H1 (cell line): Measurements from ENCODE around the gene RHEX. TPM values are rescaled to one million over a fixed set of nuclear protein-coding genes. Genes with fewer than 3 reads are reported as not detected.

Experiments used
- CTCF ChIA-PET: fragments of 300-600 bp; sonication (Branson Sonifier 250); formaldehyde crosslinking; loops from one replicate; lab custom pipeline; 2021; ENCODE audit not compliant: partially characterized antibody; lab: Charles Lee
- POLR2A ChIA-PET: fragments of 300-600 bp; sonication (Branson Sonifier 250); formaldehyde crosslinking; loops from one replicate; lab custom pipeline; 2021; ENCODE audit warnings: inconsistent platforms; ENCODE audit not compliant: partially characterized antibody; lab: Charles Lee
- DNase-seq, 2 experiments: peaks; one replicate each; pipeline versions ENCODE4 v3.0.0 to v3.0.0-alpha.2; 2010 to 2022; ENCODE audit warnings: low spot score in 2 of 2, low read depth in 1 of 2, mixed read lengths in 1 of 2
- FAIRE-seq: peaks from 2 replicates; lab custom pipeline; 2011; peaks lifted over from hg19 to GRCh38; lab: Jason Lieb, UNC
- H2AFZ ChIP-seq: 2 replicates; pipeline ENCODE4 v1.8.1; 2012; ENCODE audit warnings: low read length, inconsistent platforms
- H2AK5ac ChIP-seq: 2 replicates; pipeline ENCODE4 v1.6.1; 2013; ENCODE audit warnings: low read depth, low read length
- H2BK120ac ChIP-seq: replicated peaks from 2 replicates; pipeline ENCODE3; 2013; ENCODE audit warnings: low read depth, low read length, inconsistent platforms
- H2BK12ac ChIP-seq: 2 replicates; pipeline ENCODE4 v1.6.1; 2013; ENCODE audit warnings: low read depth, low read length
- H2BK15ac ChIP-seq: 2 replicates; pipeline ENCODE4 v1.6.1; 2013; ENCODE audit warnings: low read length
- H2BK20ac ChIP-seq: 2 replicates; pipeline ENCODE4 v1.6.1; 2013; ENCODE audit warnings: low read length
- H2BK5ac ChIP-seq: 2 replicates; pipeline ENCODE4 v1.6.1; 2013; ENCODE audit warnings: low read depth, low read length
- H3K14ac ChIP-seq: 2 replicates; pipeline ENCODE4 v1.6.1; 2013; ENCODE audit warnings: inconsistent platforms; ENCODE audit not compliant: insufficient read length
- H3K18ac ChIP-seq: 2 replicates; pipeline ENCODE4 v1.6.1; 2013; ENCODE audit warnings: low read length; ENCODE audit errors: extremely low read depth
- H3K23ac ChIP-seq: 2 replicates; pipeline ENCODE4 v1.6.1; 2013; ENCODE audit warnings: inconsistent platforms; ENCODE audit not compliant: insufficient read length
- H3K23me2 ChIP-seq: 2 replicates; pipeline ENCODE4 v1.6.1; 2013; ENCODE audit warnings: low read depth, low read length
- H3K27ac ChIP-seq: 2 replicates; pipeline ENCODE4 v1.6.1; 2011; ENCODE audit warnings: low read depth, low read length, inconsistent platforms
- H3K27me3 ChIP-seq, 4 experiments: replicated peaks in 1 of 4; 1 replicate in 1 of 4; 2 replicates in 3 of 4; pipeline versions ENCODE4 v1.6.1 to v1.8.1; 2011 to 2013; ENCODE audit warnings: low read length in 3 of 4, mild to moderate bottlenecking in 3 of 4, inconsistent platforms in 2 of 4, mixed read lengths in 2 of 4, moderate library complexity in 1 of 4; ENCODE audit not compliant: control insufficient read depth in 3 of 4, insufficient read depth in 3 of 4; ENCODE audit errors: extremely low read depth in 1 of 4
- H3K36me3 ChIP-seq, 4 experiments: 2 replicates each; pipeline versions ENCODE4 v1.6.1 to v1.8.1; 2011 to 2013; ENCODE audit warnings: mild to moderate bottlenecking in 4 of 4, low read length in 3 of 4, moderate library complexity in 2 of 4, control low read depth in 1 of 4, inconsistent platforms in 1 of 4; ENCODE audit not compliant: insufficient read depth in 4 of 4, control insufficient read depth in 2 of 4
- H3K4ac ChIP-seq: replicated peaks from 2 replicates; pipeline ENCODE3; 2013; ENCODE audit warnings: low read length, low read depth, mixed read lengths, inconsistent platforms; ENCODE audit not compliant: insufficient read length
- H3K4me1 ChIP-seq, 4 experiments: replicated peaks in 1 of 4; 1 replicate in 1 of 4; 2 replicates in 3 of 4; pipeline versions ENCODE4 v1.6.1 to v1.8.1; 2011 to 2013; ENCODE audit warnings: low read length in 3 of 4, inconsistent platforms in 2 of 4, mixed read lengths in 1 of 4; ENCODE audit not compliant: insufficient read depth in 4 of 4, control insufficient read depth in 3 of 4
- H3K4me2 ChIP-seq, 2 experiments: 2 replicates each; pipeline versions ENCODE4 v1.6.1 to v1.8.1; 2011 to 2013; ENCODE audit warnings: low read depth in 2 of 2, low read length in 2 of 2, control low read depth in 1 of 2, inconsistent platforms in 1 of 2, mild to moderate bottlenecking in 1 of 2; ENCODE audit not compliant: insufficient read depth in 1 of 2
- H3K4me3 ChIP-seq, 4 experiments: fragments of 200-600, 300-600 bp in 1 of 4; sonication (generic), shearing (Covaris generic), sonication (Bioruptor Twin) in 1 of 4; 2 replicates each; pipeline versions ENCODE4 v1.5.1 to v1.8.1; 2011 to 2016; ENCODE audit warnings: low read length in 4 of 4, low read depth in 3 of 4, control low read depth in 2 of 4, inconsistent platforms in 2 of 4, mild to moderate bottlenecking in 2 of 4, mixed read lengths in 1 of 4, moderate library complexity in 1 of 4; ENCODE audit not compliant: insufficient read depth in 2 of 4; ENCODE audit errors: extremely low read depth in 1 of 4
- H3K56ac ChIP-seq: replicated peaks from 2 replicates; pipeline ENCODE3; 2013; ENCODE audit warnings: low read depth, mild to moderate bottlenecking, mixed read lengths, low read length, inconsistent platforms; ENCODE audit not compliant: insufficient read length
- H3K79me1 ChIP-seq: 2 replicates; pipeline ENCODE4 v1.6.1; 2013; ENCODE audit warnings: low read depth, low read length, control low read depth
- H3K79me2 ChIP-seq, 2 experiments: 2 replicates each; pipeline versions ENCODE4 v1.6.1 to v1.8.1; 2012 to 2013; ENCODE audit warnings: low read length in 2 of 2, mild to moderate bottlenecking in 2 of 2, inconsistent platforms in 1 of 2; ENCODE audit not compliant: insufficient read depth in 2 of 2, control insufficient read depth in 1 of 2
- H3K9ac ChIP-seq, 4 experiments: replicated peaks in 1 of 4; 1 replicate in 1 of 4; 2 replicates in 3 of 4; pipeline versions ENCODE4 v1.6.1 to v1.8.1; 2011 to 2013; ENCODE audit warnings: low read depth in 3 of 4, low read length in 3 of 4, control low read depth in 2 of 4, mild to moderate bottlenecking in 2 of 4, moderate library complexity in 2 of 4, inconsistent platforms in 1 of 4; ENCODE audit errors: extremely low read depth in 1 of 4
- H3K9me3 ChIP-seq, 2 experiments: 2 replicates each; pipeline versions ENCODE4 v1.6.1 to v1.8.1; 2012 to 2013; ENCODE audit warnings: mild to moderate bottlenecking in 2 of 2, moderate library complexity in 2 of 2, control low read depth in 1 of 2, inconsistent platforms in 1 of 2, low read depth in 1 of 2, low read length in 1 of 2, mixed read lengths in 1 of 2; ENCODE audit not compliant: insufficient read depth in 2 of 2
- H4K20me1 ChIP-seq, 2 experiments: replicated peaks in 1 of 2; 2 replicates each; pipeline versions ENCODE3 to v1.8.1; 2011 to 2013; ENCODE audit warnings: inconsistent platforms in 2 of 2, low read length in 2 of 2, mild to moderate bottlenecking in 1 of 2; ENCODE audit not compliant: insufficient read depth in 2 of 2, control insufficient read depth in 1 of 2
- H4K5ac ChIP-seq: 2 replicates; pipeline ENCODE4 v1.6.1; 2013; ENCODE audit warnings: low read length, low read depth, mixed read lengths, inconsistent platforms; ENCODE audit not compliant: insufficient read length
- H4K8ac ChIP-seq: 2 replicates; pipeline ENCODE4 v1.8.0; 2013; ENCODE audit warnings: mild to moderate bottlenecking, moderate library complexity, low read length, inconsistent platforms; ENCODE audit not compliant: insufficient read depth; ENCODE audit errors: extremely low read depth
- H4K91ac ChIP-seq: replicated peaks from 2 replicates; pipeline ENCODE3; 2013; ENCODE audit warnings: low read length, mixed read lengths, inconsistent platforms; ENCODE audit not compliant: insufficient read length
- ATF3 ChIP-seq: IDR thresholded peaks from 2 replicates; pipeline ENCODE4 v1.6.1; 2011; ENCODE audit warnings: low read depth, mild to moderate bottlenecking, low read length; ENCODE audit not compliant: insufficient read depth
- BRCA1 ChIP-seq: IDR thresholded peaks from 2 replicates; pipeline ENCODE4 v1.6.1; 2012; ENCODE audit warnings: low read depth, low read length, improper control_type of control experiment
- CBX5 ChIP-seq: fragments of 300-800, 300-1000 bp; sonication (generic); IDR thresholded peaks from 2 replicates; pipeline ENCODE4 v1.7.1; 2016; ENCODE audit warnings: antibody characterized with exemption, low read length, low read depth
- CTBP2 ChIP-seq: IDR thresholded peaks from 2 replicates; pipeline ENCODE4 v1.7.0; 2011; ENCODE audit warnings: borderline replicate concordance, mild to moderate bottlenecking, moderate library complexity, mixed read lengths, low read length; ENCODE audit not compliant: insufficient read depth, insufficient read length
- EGR1 ChIP-seq: IDR thresholded peaks from 2 replicates; pipeline ENCODE4 v1.6.1; 2011; ENCODE audit warnings: low read depth, low read length, borderline replicate concordance
- EP300 ChIP-seq, 2 experiments: IDR thresholded peaks; 1 replicate in 1 of 2; 2 replicates in 1 of 2; pipeline ENCODE4 v1.6.1; 2011 to 2012; ENCODE audit warnings: low read depth in 2 of 2, low read length in 2 of 2, mild to moderate bottlenecking in 2 of 2, borderline replicate concordance in 1 of 2, inconsistent platforms in 1 of 2, moderate library complexity in 1 of 2
- FOSL1 ChIP-seq: IDR thresholded peaks from 2 replicates; pipeline ENCODE4 v1.6.1; 2011; ENCODE audit warnings: mild to moderate bottlenecking, low read depth, low read length, moderate library complexity; ENCODE audit not compliant: insufficient read depth
- GTF2F1 ChIP-seq: IDR thresholded peaks from 2 replicates; pipeline ENCODE4 v1.6.1; 2012; ENCODE audit warnings: low read depth, low read length, improper control_type of control experiment, borderline replicate concordance
- HDAC2 ChIP-seq, 2 experiments: fragments of 300-600 bp in 1 of 2; sonication (generic) in 1 of 2; IDR thresholded peaks; 2 replicates each; pipeline ENCODE4 v1.6.1; 2011 to 2012; ENCODE audit warnings: low read depth in 2 of 2, low read length in 2 of 2, mild to moderate bottlenecking in 2 of 2, moderate library complexity in 2 of 2, borderline replicate concordance in 1 of 2, inconsistent platforms in 1 of 2
- JUND ChIP-seq: IDR thresholded peaks from 2 replicates; pipeline ENCODE4 v1.6.1; 2011; ENCODE audit warnings: mild to moderate bottlenecking, improper control_type of control experiment, low read length
- KDM1A ChIP-seq: fragments of 200-600, 300-600 bp; sonication (generic); IDR thresholded peaks from 2 replicates; pipeline ENCODE4 v1.7.1; 2016; ENCODE audit warnings: mild to moderate bottlenecking, low read length, borderline replicate concordance
- TCF12 ChIP-seq: IDR thresholded peaks from 2 replicates; pipeline ENCODE4 v1.6.1; 2011; ENCODE audit warnings: low read depth, mild to moderate bottlenecking, low read length
- TEAD4 ChIP-seq: IDR thresholded peaks from 2 replicates; pipeline ENCODE4 v1.6.1; 2012; ENCODE audit warnings: low read depth, low read length, inconsistent platforms, mixed read lengths
- WGBS, 2 experiments: shearing (Covaris generic) in 1 of 2; methylation state at CpG; one replicate each; pipeline versions ENCODE4 v1.1.6 to v1.1.7; 2013 to 2015; ENCODE audit warnings: low lambda C conversion rate in 2 of 2, mixed read lengths in 2 of 2, inconsistent platforms in 1 of 2, low coverage in 1 of 2, missing lambda C conversion rate in 1 of 2; ENCODE audit not compliant: insufficient replicate concordance in 2 of 2, insufficient coverage in 1 of 2, insufficient read length in 1 of 2; ENCODE audit errors: extremely low coverage in 1 of 2, missing lambda C conversion rate in 1 of 2; 5-methylcytosine and 5-hydroxymethylcytosine counted together
- polyA plus RNA-seq, 7 experiments: library from polyadenylated mRNA; depleted of rRNA in 3 of 7; stranded (reverse) in 5 of 7; unstranded in 2 of 7; fragments of >200 nt in 5 of 7; fragments of 200-250 nt in 2 of 7; gene quantifications; 1 replicate in 5 of 7; 2 replicates in 1 of 7; 4 replicates in 1 of 7; pipeline versions ENCODE4 v1.2.1 to v1.2.3, GENCODE V29; 2011 to 2013; ENCODE audit warnings: missing spikeins in 2 of 7, mixed read lengths in 2 of 7
- total RNA-seq: library from RNA; stranded (reverse); fragmentation: NEBNext Ultra II Directional; extraction: Animal tissue kit (Norgen Biotek cat#: 25700); gene quantifications from 2 replicates; pipeline ENCODE4 v1.2.1, GENCODE V29; 2021

RHEX gene
- total and polyA plus RNA-seq, 2 of the 8 experiments (the other 6 are each of a cell fraction or from before 2014, with no cell fraction given) = not detected

GRCh38 chr1:206109718-206110117 is 56.7 kb downstream of the RHEX start:
- FAIRE-seq = no peak
- H3K79me2 ChIP-seq = no peaks in the 10 kb centered on the region
- no peak overlapping the region for H3K56ac ChIP-seq
- no peaks in the 10 kb centered on the region for H3K36me3 ChIP-seq
- no peak overlapping the region for H3K4me2 ChIP-seq
- ChIA-PET CTCF (interaction anchor here (2.5 to 16.5 kb wide), 6 partner anchors 8 to 191 kb away, joined by 10 to 262 read pairs (median 24); no protein-coding TSS in a partner anchor), POLR2A (no interaction called here)
- no peak overlapping the region for H2BK20ac ChIP-seq
- no peak overlapping the region for H2AFZ ChIP-seq
- H3K4me3 ChIP-seq = no peak overlapping the region
- H3K9me3 ChIP-seq = no peaks in the 10 kb centered on the region
- no peaks in the 10 kb centered on the region for H3K23me2 ChIP-seq
- no peak overlapping the region for H3K18ac ChIP-seq
- H4K5ac ChIP-seq = no peak overlapping the region
- H2BK5ac ChIP-seq = no peak overlapping the region
- no peak overlapping the region for H3K27ac ChIP-seq
- H4K8ac ChIP-seq = no peak overlapping the region
- no peak overlapping the region for H2BK15ac ChIP-seq
- no peaks in the 10 kb centered on the region for H4K20me1 ChIP-seq
- H2BK120ac ChIP-seq = no peak overlapping the region
- H3K4ac ChIP-seq = no peak overlapping the region
- no peaks in the 10 kb centered on the region for H3K4me1 ChIP-seq
- H3K23ac ChIP-seq = no peak overlapping the region
- no peak overlapping the region for H2AK5ac ChIP-seq
- WGBS, 2 experiments = 88% methylated on average over 4 of the region's 4 CpGs; no CpG with 5 or more reads in 1 of the 2 experiments
- no peaks in the 10 kb centered on the region for H3K27me3 ChIP-seq
- DNase-seq = peak in 1 of 2 experiments; percentile 31
- no peak overlapping the region for H4K91ac ChIP-seq
- no peak overlapping the region for H3K14ac ChIP-seq
- H3K79me1 ChIP-seq = no peaks in the 10 kb centered on the region
- H2BK12ac ChIP-seq = no peak overlapping the region
- no peak overlapping the region for H3K9ac ChIP-seq
- TF ChIP-seq BRCA1 (no peak), KDM1A (no peak), EP300 (IDR thresholded peaks at IDR 0.05; ENCODE audit: borderline replicate concordance in 1 of 2, low read depth in 2 of 2, low read length in 2 of 2) (no peak), TCF12 (no peak), ATF3 (no peak), CBX5 (no peak), JUND (no peak), CTBP2 (no peak), FOSL1 (no peak), HDAC2 (IDR thresholded peaks at IDR 0.05; ENCODE audit: borderline replicate concordance in 1 of 2, low read depth in 2 of 2, low read length in 2 of 2) (no peak), TEAD4 (no peak), EGR1 (no peak), GTF2F1 (no peak)
